Left ventricle myocardium inferior (tissue), 1 donor: ENCODE data around the gene FGF6. TPM values are rescaled to one million over a fixed set of nuclear protein-coding genes. Genes with fewer than 3 reads are reported as not detected.

ENCODE experiments used
- DNase-seq: peaks from one replicate; pipeline ENCODE4 v3.0.0-alpha.2; 2020
- H3K27ac ChIP-seq: fragments of 200-600 bp; replicated peaks from 2 replicates; pipeline ENCODE4 v1.8.0; 2021
- H3K27me3 ChIP-seq: fragments of 200-600 bp; 2 replicates; pipeline ENCODE4 v1.8.0; 2021; ENCODE audit warnings: low read depth
- H3K36me3 ChIP-seq: fragments of 200-600 bp; 2 replicates; pipeline ENCODE4 v1.8.0; 2021
- H3K4me1 ChIP-seq: fragments of 200-600 bp; 2 replicates; pipeline ENCODE4 v1.8.0; 2021
- H3K4me3 ChIP-seq: fragments of 200-600 bp; 2 replicates; pipeline ENCODE4 v1.8.0; 2021; ENCODE audit warnings: mild to moderate bottlenecking, moderate library complexity
- H3K9me3 ChIP-seq: fragments of 200-600 bp; replicated peaks from 2 replicates; pipeline ENCODE4 v1.8.0; 2021
- CTCF ChIP-seq: fragments of 200-600 bp; IDR thresholded peaks from 2 replicates; pipeline ENCODE4 v1.8.0; 2021; ENCODE audit warnings: antibody characterized with exemption, mild to moderate bottlenecking, borderline replicate concordance
- intact Hi-C: fragments of 100-400 bp; cut with micrococcal nuclease; formaldehyde crosslinking; loops from one replicate; pipeline ENCODE4 v1.11.0; 2022
- total RNA-seq: library from RNA; stranded (reverse); fragmentation: NEBNext Ultra II Directional; extraction: Animal tissue kit (Norgen Biotek cat#: 25700); gene quantifications from one replicate; pipeline ENCODE4 v1.2.1, GENCODE V29; 2021
- donor health status: DM: no; HTN: yes; CAD: no; lungs with severe emphysema.

FGF6 gene
- total RNA-seq, 1 donor from 2014 or later = not detected

- Histone ChIP-seq H3K27ac (peak overlapping the region; percentile 67), H3K9me3 (no peaks in the 10 kb centered on the region), H3K4me3 (no peak overlapping the region), H3K36me3 (no peaks in the 10 kb centered on the region), H3K4me1 (peaks cover 22% of the 10 kb centered on the region), H3K27me3 (peaks cover 43% of the 10 kb centered on the region)
- intact Hi-C loops = no loop called here
- TF ChIP-seq CTCF = no peak
- no peak for DNase-seq
Observed at GRCh38 chr12:4439736-4440135, 5.9 kb downstream of the FGF6 start.

- no peak for DNase-seq
- intact Hi-C loops = no loop called here
Observed at GRCh38 chr12:4438834-4439596, 6.6 kb downstream of the FGF6 start.

GRCh38 chr12:4435537-4435936, 10.1 kb downstream of the FGF6 start:
- intact Hi-C loops = no loop called here

More at GRCh38 chr12:4438834-4439596, 6.6 kb downstream of the FGF6 start:
- H3K9me3 ChIP-seq = no peaks in the 10 kb centered on the region
- H3K27me3 ChIP-seq = peaks cover 40% of the 10 kb centered on the region
- H3K4me1 ChIP-seq = peaks cover 22% of the 10 kb centered on the region
- H3K27ac ChIP-seq = peak overlapping the region; percentile 67
- H3K4me3 ChIP-seq = no peak overlapping the region
- H3K36me3 ChIP-seq = no peaks in the 10 kb centered on the region
- TF ChIP-seq CTCF = no peak

DNA sequence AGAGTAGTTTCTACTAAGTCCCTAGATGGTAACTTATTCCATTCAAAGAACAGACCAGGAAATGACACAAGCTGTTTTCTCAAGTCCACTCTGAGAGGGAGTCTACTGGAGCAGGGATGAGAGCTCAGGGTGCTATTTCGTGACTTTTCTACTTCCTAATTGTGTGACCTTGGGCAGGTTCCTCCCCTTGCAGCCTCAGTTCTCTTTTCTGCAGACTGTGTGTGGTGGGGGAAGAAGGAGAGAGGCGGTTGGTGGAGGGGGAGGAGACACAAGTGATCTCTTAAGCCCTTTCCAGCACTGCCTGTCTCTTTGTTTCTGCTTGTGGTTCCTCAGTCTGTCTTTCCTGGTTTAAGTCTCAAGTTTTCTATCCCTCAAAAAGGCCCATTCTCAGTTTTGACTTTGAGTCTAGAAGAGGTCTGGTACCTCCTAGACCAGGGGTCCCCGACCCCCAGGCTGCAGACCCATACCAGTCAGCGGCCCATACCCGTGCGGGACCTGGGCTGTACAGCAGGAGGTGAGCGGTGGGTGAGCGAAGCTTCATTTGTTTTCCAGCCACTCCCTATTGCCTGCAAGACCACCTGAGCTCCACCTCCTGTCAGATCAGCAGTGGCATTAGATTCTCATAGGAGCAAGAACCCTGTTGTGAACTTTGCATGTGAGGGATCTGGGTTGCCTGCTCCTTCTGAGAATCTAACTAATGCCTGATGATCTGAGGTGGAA, 10.7 kb downstream of the FGF6 start:
- intact Hi-C loops = no loop called here
- no peak for TF ChIP-seq CTCF
- no peaks in the 10 kb centered on the region for H3K9me3 ChIP-seq
- peaks cover 20% of the 10 kb centered on the region for H3K4me1 ChIP-seq
- H3K27me3 ChIP-seq = peaks cover 4% of the 10 kb centered on the region
- no peak overlapping the region for H3K4me3 ChIP-seq
- H3K27ac ChIP-seq = no peak overlapping the region
- no peak for DNase-seq
- no peaks in the 10 kb centered on the region for H3K36me3 ChIP-seq

More at GRCh38 chr12:4435537-4435936, 10.1 kb downstream of the FGF6 start:
- Histone ChIP-seq H3K27ac (no peak overlapping the region), H3K9me3 (no peaks in the 10 kb centered on the region), H3K4me3 (no peak overlapping the region), H3K4me1 (peaks cover 22% of the 10 kb centered on the region), H3K36me3 (no peaks in the 10 kb centered on the region), H3K27me3 (peaks cover 10% of the 10 kb centered on the region)
- TF ChIP-seq CTCF = no peak
- no peak for DNase-seq

GRCh38 chr12:4434301-4434700, 11.3 kb downstream of the FGF6 start:
- no peak for DNase-seq
- Histone ChIP-seq H3K36me3 (no peaks in the 10 kb centered on the region), H3K27me3 (no peaks in the 10 kb centered on the region), H3K4me3 (no peak overlapping the region), H3K27ac (no peak overlapping the region), H3K4me1 (peaks cover 15% of the 10 kb centered on the region), H3K9me3 (no peaks in the 10 kb centered on the region)
- intact Hi-C loops = no loop called here
- TF ChIP-seq CTCF = no peak
